ENCODE data around the gene MAP3K9. TPM values are rescaled to one million over a fixed set of nuclear protein-coding genes. Genes with fewer than 3 reads are reported as not detected.

Gene MAP3K9
- total RNA-seq, 2 donors from 2014 or later = 1.6 to 3.2 TPM

DNA sequence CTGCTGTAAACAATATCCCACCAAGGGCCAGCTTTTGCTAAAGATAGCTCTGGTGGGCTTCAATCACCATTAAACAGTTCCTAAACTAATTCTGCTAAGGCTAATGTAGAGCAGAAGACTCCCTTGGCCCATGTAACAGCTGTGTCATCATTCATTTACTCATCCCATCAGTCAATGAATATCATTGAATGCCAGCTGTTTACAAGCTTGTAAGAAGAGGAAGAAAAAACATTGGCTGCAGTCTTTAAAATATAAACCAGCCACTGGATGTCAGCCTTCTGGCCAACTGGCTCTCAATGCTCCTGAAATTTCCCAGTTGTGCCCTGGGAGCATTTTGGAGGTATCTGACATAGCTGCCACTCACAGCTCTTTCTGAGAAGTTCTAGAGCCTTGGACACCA is 18.0 kb upstream of the MAP3K9 start:
- TF ChIP-seq, protein P1, sequence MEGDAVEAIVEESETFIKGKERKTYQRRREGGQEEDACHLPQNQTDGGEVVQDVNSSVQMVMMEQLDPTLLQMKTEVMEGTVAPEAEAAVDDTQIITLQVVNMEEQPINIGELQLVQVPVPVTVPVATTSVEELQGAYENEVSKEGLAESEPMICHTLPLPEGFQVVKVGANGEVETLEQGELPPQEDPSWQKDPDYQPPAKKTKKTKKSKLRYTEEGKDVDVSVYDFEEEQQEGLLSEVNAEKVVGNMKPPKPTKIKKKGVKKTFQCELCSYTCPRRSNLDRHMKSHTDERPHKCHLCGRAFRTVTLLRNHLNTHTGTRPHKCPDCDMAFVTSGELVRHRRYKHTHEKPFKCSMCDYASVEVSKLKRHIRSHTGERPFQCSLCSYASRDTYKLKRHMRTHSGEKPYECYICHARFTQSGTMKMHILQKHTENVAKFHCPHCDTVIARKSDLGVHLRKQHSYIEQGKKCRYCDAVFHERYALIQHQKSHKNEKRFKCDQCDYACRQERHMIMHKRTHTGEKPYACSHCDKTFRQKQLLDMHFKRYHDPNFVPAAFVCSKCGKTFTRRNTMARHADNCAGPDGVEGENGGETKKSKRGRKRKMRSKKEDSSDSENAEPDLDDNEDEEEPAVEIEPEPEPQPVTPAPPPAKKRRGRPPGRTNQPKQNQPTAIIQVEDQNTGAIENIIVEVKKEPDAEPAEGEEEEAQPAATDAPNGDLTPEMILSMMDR (IDR thresholded peaks at IDR 0.05) = no peak
- no peaks in the 10 kb centered on the region for H3K27me3 ChIP-seq
- H3K4me1 ChIP-seq = peaks cover 0 to 11% of the 10 kb centered on the region in 2 donors
- H3K36me3 ChIP-seq = no peaks in the 10 kb centered on the region
- H3K9me3 ChIP-seq = no peaks in the 10 kb centered on the region
- H3K4me3 ChIP-seq = no peak overlapping the region
- no peak overlapping the region for H3K27ac ChIP-seq
- no peak for DNase-seq (ENCODE audit: low spot score)

DNA sequence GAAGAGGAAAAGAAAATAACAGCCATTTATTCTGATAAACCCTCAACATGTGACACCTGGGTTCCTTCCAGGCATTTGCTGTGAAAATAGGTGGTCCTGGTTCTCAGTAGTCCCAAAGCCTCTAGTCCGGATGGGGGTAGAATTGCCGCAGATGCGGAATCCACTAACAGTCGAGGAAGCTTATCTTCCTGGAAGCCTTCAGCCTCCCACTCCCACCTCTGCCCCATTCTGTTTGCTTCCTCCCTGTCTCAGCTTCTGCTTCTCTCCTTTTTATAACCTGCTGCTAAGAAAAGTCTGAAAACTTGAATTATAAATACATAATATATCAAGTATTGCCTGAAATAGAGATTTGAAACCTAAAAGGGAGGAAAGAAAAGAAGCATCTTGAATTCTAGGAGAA is 14.0 kb upstream of the MAP3K9 start:
- H3K9me3 ChIP-seq = no peaks in the 10 kb centered on the region
- no peak overlapping the region for H3K4me3 ChIP-seq
- no peak overlapping the region for H3K27ac ChIP-seq
- no peaks in the 10 kb centered on the region for H3K36me3 ChIP-seq
- TF ChIP-seq, protein P1 (IDR thresholded peaks at IDR 0.05) = no peak
- peaks cover 0 to 14% of the 10 kb centered on the region in 2 donors for H3K4me1 ChIP-seq
- no peak for DNase-seq (ENCODE audit: low spot score)
- H3K27me3 ChIP-seq = no peaks in the 10 kb centered on the region

DNA sequence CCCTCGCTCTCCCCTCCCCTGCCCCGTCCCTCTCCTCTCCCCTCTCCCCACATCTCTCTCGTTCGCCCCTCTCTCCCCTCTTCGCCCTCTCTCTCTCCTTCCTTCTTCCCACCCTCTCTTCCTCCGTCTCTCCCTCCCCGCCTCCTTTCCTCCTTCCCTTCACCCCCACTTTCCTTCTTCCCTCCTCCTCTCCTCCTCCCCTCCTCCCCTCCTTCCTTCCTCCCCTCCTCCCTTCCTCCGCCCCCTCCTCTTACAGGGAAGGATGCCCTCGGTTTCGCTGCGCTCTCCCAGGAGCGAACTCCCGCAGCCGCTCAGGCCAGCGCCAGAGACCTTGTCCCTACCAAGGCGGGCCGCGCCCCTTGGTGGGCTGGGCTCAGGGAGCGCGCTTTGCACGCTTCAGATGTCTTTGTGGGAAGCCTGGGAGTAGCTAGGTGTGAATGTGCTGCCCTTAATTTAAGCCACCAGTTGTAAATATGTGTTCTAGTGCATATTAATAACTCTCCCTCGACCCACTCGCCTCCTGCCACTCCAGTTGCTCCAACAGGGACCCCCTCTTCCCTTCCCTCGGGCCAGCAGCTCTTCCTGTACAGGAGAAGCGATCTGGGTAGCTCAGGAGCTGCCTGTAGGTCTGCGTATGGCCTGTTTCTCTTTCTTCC is 13.3 kb upstream of the MAP3K9 start:
- no peaks in the 10 kb centered on the region for H3K9me3 ChIP-seq
- H3K27ac ChIP-seq = peak overlapping the region in 1 of 2 donors; percentile 41

DNA sequence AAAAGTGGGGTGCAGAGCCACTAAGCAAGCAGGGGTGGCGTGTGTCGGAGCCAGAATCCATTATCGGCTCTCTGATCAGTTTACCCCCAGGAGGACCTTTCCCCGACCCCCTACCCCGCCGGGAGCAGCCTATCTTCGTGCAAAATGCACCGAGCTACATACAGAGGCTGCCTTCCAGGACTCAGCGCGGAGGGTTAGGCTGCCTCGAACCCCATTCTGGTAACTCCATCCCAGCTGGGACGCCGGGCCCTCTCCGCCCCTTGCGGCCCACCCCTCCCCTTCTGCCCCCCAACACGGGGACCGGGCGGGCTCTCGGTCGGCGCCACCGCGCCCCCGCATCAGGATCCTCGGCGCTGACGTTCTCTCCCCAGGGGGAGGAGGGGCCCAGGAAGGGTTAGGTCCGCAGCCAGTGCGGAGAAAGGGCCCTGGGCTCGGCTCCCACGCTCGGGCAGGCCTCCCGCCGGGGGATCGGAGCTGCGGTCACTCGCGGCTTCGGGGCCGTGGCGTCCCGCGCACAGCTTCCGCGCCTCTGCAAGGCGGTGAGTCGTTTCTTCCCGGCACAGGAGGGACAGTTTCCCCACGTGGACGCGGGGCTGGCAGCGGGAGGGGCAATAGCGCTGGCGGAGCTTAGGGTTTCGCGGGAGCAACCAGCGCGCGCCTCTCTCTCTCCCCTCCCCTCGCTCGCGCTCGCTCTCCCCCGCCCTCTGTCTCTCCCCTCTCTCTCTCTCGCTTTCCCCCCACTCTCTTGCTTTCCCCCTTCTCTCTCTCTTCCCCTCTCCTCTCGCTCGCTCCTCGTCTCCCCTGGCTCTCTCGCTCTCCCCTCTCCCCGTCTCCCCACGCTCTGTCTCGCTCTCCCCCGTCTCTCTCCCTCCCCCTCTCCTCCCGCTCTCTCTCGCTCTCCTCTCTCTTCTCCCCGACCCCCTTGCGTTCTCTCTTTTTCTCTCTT is 12.5 kb upstream of the MAP3K9 start:
- Histone ChIP-seq H3K36me3 (no peaks in the 10 kb centered on the region), H3K4me1 (peaks cover 0 to 14% of the 10 kb centered on the region in 2 donors), H3K4me3 (peak overlapping the region; percentile 56 to 63), H3K9me3 (no peaks in the 10 kb centered on the region), H3K27ac (peak overlapping the region in 1 of 2 donors; percentile 41), H3K27me3 (no peaks in the 10 kb centered on the region)
- TF ChIP-seq, protein P1 (IDR thresholded peaks at IDR 0.05) = no peak
- no peak for DNase-seq (ENCODE audit: low spot score)

More for the DNA sequence above, 13.3 kb upstream of the MAP3K9 start:
- DNase-seq (ENCODE audit: low spot score) = no peak
- no peaks in the 10 kb centered on the region for H3K27me3 ChIP-seq
- no peaks in the 10 kb centered on the region for H3K36me3 ChIP-seq
- H3K4me1 ChIP-seq = peaks cover 0 to 14% of the 10 kb centered on the region in 2 donors
- peak overlapping the region; percentile 56 to 63 for H3K4me3 ChIP-seq
- TF ChIP-seq, protein P1 (IDR thresholded peaks at IDR 0.05) = no peak

GRCh38 chr14:70816525-70816924 is 7.2 kb upstream of the MAP3K9 start:
- H3K9me3 ChIP-seq = no peaks in the 10 kb centered on the region
- H3K36me3 ChIP-seq = no peaks in the 10 kb centered on the region
- DNase-seq (ENCODE audit: low spot score) = no peak
- H3K4me3 ChIP-seq = no peak overlapping the region
- H3K27me3 ChIP-seq = no peaks in the 10 kb centered on the region
- no peak overlapping the region for H3K27ac ChIP-seq
- H3K4me1 ChIP-seq = peaks cover 0 to 4% of the 10 kb centered on the region in 2 donors
- TF ChIP-seq, protein P1 (IDR thresholded peaks at IDR 0.05) = no peak
